Stimulated activated CD4-positive, alpha-beta T cell treated with anti-CD3 and anti-CD28 coated beads, TNF-alpha, amount 100 ng/mL, for 24 hours (primary cell): ENCODE measurements around the gene IZUMO2.
A peak's percentile ranks its signal among the peaks of the same experiment; 100 is the strongest.

Experiments
- DNase-seq, 3 experiments: peaks; one replicate each; pipeline ENCODE4 v3.0.0-alpha.2; 2020; ENCODE audit warnings: low read depth in 3 of 3

Gene IZUMO2

DNA sequence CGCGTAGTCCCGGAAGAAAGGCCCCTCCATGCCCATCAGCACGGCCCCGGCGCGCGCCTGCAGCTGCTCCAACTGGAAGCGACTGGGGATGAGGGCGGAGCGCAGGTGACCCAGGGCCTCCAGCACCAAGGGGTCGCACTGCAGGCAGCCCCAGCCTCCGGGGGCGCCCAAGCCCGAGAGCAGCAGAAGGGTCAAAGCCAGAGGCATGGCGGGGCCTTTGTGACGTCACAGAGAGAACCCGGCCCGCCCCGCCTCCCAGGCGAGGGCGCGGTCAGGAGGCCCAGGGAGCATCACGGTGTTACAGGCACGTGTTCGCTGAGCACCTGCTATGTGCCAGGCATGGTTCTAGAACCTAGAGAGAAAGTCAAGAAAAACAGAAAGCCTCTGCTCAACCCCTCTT lies at the start of gene IZUMO2:
IZUMO2 (minus strand) TSS at position 294 of the 400 bp plus-strand sequence; CDS start at position 207, 87 bp downstream.
- DNase-seq: no peak

DNA sequence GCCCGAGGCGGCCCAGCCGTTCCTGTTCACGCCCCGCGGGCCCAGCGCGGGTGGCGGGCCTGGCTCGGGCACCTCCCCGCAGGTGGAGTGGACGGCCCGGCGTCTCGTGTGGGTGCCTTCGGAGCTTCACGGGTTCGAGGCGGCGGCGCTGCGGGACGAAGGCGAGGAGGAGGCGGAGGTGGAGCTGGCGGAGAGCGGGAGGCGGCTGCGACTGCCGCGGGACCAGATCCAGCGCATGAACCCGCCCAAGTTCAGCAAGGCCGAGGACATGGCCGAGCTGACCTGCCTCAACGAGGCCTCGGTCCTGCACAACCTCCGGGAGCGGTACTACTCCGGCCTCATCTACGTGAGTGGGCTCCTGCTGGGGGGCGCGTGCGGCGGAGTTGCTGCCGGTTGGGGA lies 47.3 kb upstream of the IZUMO2 start:
- DNase-seq: no peak

DNA sequence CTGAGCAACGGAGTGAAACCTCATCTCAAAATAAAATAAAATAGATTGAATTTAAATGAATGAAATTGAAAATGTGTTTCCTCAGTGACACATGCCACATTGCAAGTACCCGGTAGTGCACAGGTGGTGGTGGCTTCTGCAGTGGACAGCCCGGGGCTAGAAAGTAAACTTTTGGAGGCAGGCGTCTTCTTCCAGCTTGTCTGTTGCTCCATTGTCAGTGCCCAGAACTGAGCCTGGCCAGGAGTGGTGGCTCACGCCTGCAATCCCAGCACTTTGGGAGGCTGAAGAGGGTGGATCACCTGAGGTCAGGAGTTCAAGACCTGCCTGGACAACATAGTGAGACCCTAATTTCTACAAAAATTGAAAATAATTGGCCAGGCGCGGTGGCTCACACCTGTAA lies 46.0 kb upstream of the IZUMO2 start:
- no peak for DNase-seq

DNA sequence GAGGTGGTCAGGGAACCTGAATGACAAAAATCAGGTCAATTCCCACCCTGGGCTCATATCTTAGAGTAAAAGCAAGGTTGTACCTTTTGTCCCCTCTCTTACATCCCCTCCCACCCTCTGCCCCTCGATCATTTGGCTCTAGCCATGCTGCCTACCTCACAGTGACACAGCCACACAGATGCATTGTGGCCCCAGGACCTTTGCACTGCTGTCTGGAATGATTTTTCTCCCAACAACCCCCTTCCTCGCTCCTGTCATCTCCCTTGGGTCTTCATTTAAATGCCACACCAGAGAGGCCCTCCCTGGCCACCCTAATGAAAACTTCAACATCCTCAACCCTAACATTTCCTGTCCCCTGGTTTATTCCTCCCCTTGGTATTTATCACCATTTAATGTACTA lies 44.6 kb upstream of the IZUMO2 start:
- DNase-seq: no peak

DNA sequence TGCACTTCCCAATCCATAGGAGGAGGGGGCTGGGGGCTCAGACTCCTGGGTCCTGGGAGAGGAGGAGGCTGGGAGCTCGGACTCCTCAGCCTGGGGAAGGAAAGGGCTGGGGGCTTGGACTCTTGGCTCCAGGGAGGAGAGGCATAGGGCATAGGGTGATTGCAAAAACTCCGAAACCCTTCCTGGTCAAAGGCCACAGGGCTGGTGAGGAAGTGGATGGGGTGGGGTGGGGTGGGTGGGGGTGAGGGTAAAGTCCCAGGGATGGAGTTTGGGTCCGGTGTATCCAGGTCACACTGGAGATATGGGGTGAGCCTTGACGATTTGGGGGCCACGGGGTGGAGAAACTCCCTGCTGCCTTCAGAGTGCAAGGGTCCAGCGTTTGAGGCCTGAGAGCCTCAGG lies 43.1 kb upstream of the IZUMO2 start:
- no peak for DNase-seq

DNA sequence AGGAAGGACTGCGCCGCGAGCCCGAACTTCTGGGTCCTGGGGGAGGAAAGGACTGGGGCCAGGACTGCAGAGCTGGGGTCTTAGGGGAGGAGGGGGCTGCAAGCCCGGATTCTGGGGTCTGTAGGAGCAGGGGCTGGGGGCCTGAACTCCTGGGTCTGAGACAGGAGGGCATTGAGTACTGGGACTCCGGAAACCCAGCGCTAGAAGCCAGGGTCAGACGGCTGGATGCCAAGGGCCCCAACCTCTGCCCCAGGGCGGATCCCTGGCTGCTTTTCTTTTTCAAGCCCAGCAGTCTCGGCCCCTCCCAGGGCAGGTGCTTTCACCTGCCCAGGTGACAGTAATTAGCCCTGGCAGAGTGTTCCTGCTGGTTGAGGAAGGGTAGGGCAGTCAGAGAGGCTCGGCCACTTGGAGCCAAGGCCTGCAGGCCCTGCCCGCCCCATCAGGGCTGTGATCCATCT lies 42.6 kb upstream of the IZUMO2 start:
- no peak for DNase-seq

DNA sequence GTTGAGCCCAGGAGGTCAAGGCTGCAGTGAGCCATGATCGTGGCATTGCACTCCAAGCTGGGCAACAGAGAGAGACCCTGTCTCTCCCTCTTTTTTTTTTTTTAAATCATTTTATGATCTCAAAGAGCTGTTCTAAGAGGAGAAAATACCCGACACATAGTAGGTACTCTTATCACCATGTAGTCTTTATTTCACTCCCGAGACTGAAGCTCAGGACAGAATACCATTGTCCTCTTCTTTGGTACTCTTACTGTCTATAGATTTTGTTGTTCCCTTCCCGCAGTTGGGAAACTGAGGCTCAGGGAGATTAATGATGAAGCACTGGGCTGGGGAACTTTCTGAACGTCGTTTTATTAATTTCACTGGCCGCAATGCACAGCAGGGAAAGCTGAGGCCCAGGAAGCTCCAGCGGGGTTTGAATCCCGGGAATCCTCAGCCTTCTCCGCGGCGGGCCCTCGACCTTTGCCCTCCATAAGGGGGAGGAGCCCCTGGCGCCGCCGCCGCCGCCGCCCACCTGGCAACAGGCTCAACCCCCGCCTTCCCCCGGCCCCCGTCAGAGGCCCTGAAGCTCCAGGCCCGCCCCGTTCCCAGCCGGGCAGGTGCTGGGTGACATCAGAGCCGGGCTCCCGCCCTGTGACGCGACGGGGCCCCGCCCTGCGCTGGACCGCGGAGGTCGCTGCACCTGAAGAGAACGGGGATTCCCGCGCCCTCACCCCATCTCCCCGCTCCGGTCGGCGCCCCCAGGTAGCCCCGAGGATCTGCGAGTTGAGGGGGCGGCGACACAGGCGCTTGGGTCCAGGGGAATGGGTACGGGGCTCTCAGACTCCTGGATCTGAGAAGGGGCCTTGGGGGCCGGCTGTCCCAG lies 42.0 kb upstream of the IZUMO2 start:
- peak in 1 of 3 experiments; percentile 11 for DNase-seq

DNA sequence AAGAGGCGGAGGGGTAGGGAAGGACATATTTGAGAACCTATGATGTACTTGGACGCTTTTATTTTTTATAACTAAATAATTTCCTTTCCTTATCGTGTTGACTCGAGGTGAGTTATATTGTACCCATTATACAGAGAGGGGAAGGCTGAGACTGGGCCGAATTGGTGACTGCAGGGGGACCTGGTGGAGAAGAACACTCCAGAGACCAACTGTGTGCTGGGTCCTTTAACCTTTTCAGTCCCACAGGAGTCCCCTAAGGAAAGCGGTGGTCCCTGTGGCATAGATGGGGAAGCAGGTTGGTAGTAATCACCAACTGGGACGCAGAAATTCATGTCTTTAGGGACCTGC lies 41.0 kb upstream of the IZUMO2 start:
- DNase-seq: no peak

DNA sequence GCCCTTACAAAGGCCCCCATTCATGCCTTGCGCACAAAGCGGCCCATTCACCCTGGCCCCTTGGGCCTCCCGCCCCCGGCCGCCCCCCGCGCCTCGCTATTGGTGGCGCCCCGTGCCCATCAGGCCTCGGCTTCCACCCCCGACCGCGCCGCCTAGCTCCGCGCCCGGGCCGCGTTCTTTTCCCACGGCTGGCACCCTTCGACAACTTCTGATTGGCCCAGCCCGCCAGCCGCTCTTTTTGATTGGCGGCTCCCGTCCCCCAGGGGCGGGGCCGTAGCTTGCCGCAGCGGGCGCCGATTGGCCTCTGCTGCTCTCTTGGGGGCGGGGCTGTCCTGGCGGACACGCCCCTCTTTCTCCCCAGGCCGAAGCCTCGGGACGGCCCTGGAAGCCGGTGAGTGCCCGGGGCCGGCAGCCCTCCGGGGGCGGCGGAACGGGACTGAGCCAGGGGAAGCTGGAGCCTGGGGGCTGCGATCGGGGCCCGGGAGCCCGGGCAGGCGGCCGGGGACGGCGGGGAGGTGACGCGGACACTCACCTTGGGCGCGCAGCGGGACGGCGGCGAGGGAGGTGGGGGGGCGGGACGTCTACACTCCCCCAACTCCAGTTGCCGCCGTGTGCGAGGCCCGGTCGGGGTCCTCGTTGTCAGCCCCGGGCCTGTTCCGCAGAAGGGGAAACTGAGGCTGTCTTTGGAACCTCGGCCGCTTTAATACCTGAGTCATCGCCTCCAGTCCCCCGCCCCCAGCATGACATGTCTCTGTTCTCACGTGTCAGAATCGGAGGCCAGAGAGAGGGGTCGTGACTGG lies 40.4 kb upstream of the IZUMO2 start, which contains the start of gene MYH14:
MYH14 (plus strand) TSS at position 342 of the 800 bp plus-strand sequence. CDS start 6,744 bp downstream, outside the sequence.
- DNase-seq: peak in 1 of 3 experiments; percentile 28

DNA sequence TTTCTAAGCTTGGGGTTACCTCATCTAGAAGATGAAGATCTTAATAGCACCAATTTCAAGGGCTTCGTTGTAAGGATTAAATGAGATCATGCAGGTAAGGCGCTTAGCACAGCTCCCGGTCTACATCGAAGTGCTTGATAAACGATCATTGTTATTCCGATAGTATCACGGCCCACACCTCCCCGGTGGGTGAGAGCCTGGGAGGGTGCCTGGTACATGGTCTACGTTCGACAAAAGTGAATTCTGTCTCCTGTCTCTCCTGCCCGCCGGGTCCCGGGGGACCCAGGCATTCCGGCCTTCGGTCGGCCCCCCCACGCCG lies 39.8 kb upstream of the IZUMO2 start:
- no peak for DNase-seq

DNA sequence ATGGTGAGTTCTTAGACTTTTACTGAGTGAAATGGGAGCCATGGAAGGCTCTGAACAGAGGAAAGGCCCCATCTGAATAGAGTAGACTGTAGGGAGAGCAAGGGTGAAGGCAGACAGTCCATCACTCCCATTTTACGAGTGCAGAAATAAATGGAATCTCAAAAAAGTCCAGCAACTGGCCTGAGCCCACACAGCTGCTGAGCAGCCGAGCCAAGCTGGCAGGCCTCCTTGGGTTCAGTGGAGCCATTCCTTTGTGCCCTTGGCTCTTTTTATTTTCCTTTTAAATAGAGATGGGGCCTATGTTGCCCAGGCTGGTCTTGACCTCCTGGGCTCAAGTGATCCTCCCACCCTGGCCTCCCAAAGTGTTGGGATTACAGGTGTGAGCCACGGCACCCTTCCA lies 39.3 kb upstream of the IZUMO2 start:
- no peak for DNase-seq

DNA sequence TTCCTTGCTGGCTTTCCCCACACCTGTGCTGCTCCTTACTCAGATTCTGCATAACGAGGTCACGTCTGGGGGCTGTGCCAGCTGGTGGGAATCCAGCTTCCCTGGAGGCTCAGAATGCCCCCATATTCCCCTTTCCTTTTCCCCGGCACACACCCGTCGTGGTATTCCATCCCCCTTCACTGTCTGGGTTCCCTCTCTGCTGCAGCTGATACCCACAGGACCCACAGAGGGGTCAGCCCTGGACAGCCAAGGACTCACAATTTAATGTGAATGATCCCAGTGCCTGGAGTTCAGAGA lies 36.1 kb upstream of the IZUMO2 start:
- no peak for DNase-seq

DNA sequence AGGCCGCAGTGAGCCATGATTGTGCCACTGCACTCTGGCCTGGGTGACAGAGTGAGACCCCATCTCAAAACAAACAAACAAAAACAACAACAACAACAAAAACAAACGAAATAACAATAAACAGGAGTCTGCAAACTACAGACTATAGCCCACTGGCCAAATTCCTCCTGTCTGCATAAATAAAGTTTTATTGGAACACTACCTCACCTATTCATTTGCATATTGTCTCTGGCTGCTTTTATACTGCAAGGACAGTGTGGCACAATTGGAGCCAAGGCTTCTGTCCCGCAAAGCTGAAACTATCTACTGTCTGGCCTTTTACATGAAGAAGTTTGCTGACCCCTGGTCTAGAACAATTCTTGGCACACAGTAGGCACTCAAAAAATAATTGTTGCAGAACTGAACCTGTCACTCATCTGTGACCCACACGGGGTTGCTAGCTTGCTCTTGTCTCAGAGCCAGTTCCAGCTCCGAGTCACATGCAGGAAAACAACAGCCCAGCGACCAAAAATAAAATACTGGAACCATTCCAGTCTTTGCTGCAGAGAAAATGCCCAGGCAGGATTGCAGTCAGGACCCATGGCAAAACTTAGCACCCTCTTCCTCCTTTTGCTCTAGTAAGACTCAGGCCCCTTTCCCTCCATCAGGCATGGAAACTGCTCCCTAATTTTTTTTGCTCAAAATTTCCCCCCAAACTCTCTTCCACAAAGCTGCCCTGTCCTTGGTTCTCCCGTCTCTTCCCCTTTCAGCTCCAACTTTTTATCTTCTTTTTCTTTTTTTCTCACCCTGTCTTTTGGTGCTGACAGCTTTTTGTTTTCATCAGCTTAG lies 35.6 kb upstream of the IZUMO2 start:
- DNase-seq: no peak

DNA sequence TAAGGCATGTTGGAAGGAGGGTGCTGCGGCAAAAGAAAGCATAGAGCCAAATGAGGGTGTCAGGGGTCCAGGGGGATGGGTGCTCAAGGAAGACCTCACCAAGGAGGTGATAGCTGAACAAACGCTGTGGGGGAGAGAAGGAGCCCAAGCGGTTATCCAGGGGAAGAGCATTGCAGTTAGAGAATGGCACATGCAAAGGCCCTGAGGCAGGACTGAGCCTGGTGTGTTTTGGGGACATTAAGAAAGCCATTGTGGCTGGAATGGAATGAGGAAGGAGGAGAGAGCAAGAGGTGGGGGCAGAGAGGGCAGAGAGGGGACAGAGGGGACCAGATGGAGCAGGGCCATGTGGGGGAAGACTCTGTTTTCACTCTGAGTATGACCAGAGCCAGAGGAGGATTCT lies 34.3 kb upstream of the IZUMO2 start:
- no peak for DNase-seq

DNA sequence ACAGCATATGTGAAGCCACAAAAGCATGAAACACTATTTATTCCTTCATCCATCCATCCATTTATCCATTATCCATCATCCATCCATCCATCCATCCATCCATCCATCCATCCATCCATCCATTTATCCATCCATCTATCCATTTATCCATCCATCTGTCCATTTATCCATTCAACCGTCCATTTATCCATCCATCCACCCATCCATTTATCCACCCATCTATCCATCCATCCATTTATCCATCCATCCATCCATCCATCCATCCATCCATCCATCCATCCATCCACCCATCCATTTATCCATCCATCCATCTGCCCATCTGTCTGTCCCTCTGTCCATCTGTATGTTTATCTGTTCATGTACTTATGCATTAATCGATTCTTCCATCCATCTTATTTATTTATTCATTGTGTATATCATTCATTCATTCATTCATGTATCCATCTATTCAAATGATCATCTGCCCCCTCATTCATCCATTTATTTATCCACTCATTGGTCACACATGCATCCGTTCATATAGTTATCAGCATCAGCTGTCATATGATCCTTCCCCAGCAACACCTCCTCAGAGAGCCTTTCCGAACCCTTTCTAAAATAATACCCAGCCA lies 33.3 kb upstream of the IZUMO2 start:
- no peak for DNase-seq

DNA sequence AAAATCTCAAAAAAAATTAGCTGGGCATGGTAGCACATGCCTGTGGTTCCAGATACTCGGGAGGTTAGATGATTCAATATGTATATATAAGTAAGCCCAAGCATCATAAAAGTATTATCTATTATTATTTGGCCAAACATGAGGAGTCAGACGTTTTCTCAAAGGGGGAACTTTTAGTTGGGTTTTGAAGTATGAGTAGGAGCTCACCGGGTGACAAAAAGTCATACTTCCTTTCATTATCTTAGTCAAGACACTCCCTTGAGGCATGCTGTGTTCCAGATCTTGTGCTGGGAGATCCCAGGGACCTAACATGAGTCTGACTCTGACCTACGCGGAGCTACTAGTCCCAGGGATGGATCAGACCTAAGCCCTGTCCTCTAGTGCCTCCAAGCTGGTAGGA lies 32.1 kb upstream of the IZUMO2 start:
- no peak for DNase-seq

DNA sequence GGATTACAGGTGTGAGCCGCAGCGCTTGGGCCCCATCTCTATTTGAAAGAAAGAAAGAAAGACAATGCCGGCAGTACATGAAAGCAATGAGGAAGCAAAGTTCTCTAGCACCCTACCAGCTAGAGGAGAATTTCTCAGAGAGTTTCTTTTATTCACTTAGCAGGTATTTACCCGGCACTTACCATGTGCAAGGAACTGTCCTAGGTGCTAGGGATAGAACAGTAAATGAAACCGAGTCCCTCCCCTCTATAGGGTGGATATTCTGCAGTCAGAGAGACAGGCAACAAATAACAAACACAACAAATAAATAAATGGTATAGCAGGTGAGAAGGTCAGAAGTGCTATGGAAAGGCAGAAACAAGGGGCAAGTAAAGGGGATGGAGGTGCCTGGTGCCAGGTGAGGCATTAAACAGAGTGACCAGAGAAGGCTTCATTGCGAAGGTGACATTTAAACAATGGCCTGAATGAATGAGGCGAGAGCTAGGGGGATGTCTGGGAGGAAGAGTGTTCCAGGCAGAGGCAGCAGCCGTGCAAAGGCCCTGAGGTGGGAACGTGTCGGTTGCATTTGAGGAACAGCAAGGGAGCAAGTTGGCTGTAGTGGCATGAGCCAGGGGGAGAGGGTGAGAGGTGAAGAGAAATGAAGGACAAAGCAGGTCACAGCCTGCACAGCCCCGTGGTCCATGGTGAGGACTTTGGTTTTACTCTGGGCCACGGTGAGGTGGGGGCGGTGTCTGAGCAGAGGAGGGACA lies 29.6 kb upstream of the IZUMO2 start:
- no peak for DNase-seq

DNA sequence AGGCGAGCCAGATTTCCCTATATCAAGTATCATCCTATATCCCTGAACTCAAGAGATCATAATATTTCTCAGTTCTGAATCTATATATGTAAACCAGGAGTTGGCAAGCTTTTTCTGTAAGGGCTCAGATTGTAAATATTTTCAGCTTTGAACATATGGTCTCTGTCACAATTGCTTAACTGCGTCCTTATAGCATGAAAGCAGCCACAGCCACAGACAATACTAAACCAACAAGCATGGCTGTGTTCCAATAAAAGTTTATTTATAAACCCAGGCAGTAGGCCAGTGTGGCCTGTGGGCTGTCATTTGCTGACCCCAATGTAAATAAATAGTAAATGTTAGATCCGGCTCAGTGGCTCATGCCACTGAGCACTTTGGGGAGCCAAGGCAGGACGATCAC lies 28.1 kb upstream of the IZUMO2 start:
- DNase-seq: no peak

DNA sequence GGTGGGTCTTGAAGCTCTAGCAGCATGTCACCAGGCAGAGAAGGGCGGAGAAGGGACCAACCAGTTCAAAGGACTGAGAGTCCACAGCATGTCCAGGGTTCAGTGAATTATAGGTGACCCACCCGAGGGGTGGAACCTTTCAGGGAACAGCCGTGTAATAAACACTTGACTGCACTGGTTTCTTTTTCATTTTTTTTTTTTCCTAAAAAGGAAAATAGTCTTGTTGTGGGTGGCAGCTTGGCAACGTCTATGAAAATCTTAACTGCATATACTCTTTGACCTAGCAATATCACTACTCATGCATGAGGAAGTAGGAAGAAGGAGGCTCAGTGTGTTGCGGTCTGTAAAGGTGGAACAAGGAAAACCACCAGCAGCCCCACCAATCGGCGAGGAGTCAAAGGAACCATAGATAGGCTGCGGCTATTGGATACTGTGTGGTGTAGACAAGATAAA lies 27.4 kb upstream of the IZUMO2 start:
- DNase-seq: no peak

DNA sequence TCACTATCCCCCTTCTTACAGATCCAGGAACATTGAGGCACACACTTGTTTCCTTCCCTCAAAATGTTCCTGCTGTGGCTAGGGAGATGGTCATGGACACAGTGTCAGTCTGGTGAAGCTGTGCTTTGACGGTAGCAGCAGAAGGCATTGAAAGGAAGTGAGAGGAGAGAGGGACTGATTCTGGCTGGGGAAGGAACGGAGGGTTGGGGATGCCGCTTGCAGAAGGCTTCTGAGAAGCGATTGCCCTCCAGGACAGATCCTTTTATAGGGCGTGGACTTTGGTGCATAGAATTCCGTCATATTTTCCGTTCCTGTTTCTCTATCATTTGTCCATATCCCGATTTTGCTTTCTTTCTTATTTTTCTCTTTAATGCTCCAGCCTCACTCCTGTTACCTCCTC lies 26.2 kb upstream of the IZUMO2 start:
- no peak for DNase-seq

DNA sequence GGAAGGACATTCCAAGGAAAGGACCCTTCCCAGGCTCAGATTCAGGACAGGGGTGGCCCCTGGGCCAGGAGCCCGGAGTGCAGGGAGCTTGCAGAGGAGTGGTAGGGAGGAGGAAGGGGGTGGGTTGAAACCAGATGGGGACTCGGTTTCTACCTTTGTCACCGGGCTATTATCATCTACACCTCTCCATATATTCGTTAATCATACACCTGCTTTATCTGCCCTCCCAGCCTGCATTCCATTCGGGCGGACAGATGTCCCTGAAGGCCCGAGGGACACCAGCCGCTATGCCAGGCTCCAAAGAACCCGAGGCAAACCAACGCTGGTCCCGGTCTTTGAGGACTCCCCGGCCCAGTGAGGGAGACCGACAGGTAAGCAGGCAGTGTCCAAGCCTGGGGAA lies 24.9 kb upstream of the IZUMO2 start:
- no peak for DNase-seq
